ENCODE measurements around the gene CDH2.

- no peak for TF ChIP-seq POLR2A (IDR thresholded peaks at IDR 0.05)
- TF ChIP-seq CTCF (IDR thresholded peaks at IDR 0.05), result no peak
Measured at GRCh38 chr18:28062443-28062842, 114.5 kb downstream of the CDH2 start.

All from gastroesophageal sphincter (tissue), 3 donors.